ENCODE results near the gene ACER3.
"Not testable (repeated sequence)": the region's sequence is repeated elsewhere in the genome, so short reads cannot be mapped to it uniquely, and the experiment has no call there.

The ACER3 gene

DNA sequence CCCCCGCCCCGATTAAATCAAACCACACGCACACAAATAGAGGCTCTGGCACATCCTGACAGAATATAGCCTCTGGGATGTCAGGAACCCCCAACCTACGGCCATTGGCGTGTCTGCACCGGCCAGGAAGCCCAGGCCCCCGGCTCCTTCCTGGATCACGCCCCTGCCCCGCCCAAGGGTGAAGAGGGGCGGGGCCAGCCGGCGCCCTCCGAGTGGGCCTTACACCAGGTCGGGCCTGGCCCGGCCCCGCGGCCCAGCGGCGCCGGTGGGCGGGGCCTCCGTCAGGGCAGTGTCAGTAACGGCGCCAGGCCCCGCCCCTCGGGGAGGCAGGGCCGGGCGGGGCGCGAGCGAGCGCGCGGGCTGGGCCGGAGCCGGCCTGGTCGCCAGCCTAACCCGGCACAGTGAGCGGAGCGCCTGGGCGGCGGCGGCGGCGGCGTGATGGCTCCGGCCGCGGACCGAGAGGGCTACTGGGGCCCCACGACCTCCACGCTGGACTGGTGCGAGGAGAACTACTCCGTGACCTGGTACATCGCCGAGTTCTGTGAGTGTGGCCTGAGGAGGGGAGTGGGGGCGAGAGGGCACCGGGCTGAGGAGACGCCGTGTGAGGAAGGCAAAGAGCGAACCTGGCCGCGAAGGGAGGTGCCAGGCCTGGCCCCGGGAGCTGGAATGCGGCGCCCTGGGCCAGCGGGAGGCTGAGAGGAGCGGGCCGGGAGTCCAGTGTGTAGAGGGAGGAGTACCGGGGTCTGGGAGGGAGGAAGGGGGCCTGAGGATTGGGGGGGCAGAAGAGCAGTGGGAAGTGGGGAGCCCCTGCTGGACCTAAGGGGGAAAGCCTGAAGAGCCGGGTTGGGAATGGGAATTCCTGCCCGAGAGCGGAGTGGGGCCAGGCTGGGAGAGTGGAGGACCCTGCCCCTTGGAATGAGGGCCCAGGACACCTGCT is at the start of gene ACER3:
Gene ACER3, plus strand, starts transcription at position 380 of the 937 bp plus-strand sequence. Its CDS starts 59 bp downstream, at position 439.
- DNase-seq (ENCODE audit: low spot score), result peak; percentile 99
- TF ChIP-seq, protein P1, sequence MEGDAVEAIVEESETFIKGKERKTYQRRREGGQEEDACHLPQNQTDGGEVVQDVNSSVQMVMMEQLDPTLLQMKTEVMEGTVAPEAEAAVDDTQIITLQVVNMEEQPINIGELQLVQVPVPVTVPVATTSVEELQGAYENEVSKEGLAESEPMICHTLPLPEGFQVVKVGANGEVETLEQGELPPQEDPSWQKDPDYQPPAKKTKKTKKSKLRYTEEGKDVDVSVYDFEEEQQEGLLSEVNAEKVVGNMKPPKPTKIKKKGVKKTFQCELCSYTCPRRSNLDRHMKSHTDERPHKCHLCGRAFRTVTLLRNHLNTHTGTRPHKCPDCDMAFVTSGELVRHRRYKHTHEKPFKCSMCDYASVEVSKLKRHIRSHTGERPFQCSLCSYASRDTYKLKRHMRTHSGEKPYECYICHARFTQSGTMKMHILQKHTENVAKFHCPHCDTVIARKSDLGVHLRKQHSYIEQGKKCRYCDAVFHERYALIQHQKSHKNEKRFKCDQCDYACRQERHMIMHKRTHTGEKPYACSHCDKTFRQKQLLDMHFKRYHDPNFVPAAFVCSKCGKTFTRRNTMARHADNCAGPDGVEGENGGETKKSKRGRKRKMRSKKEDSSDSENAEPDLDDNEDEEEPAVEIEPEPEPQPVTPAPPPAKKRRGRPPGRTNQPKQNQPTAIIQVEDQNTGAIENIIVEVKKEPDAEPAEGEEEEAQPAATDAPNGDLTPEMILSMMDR (IDR thresholded peaks at IDR 0.05; ENCODE audit: extremely low read depth, missing control alignments), result no peak

- DNase-seq (ENCODE audit: low spot score), result no peak
- TF ChIP-seq, protein P1 (IDR thresholded peaks at IDR 0.05; ENCODE audit: extremely low read depth, missing control alignments), result no peak
Measured at GRCh38 chr11:76811259-76811658, 49.5 kb upstream of the ACER3 start.

GRCh38 chr11:76814414-76814813 is 46.3 kb upstream of the ACER3 start:
- TF ChIP-seq, protein P1 (IDR thresholded peaks at IDR 0.05; ENCODE audit: extremely low read depth, missing control alignments), result no peak
- no peak for DNase-seq (ENCODE audit: low spot score)

DNA sequence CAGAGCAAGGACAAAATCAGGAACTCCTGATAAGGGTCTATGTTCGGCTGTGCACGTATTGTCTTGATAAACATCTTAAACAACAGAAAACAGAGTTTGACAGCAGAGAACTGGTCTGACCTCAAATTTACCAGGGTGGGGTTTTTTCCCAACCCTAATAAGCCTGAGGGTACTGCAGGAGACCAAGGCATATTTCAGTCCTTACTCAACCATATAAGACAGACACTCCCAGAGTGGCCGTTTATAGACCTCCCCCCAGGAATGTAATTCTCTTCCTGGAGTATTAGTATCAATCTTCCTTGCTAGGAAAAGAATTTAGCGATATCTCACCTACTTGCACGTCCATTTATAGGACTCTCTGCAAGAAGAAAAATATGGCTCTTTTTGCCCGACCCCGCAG is 45.0 kb upstream of the ACER3 start:
- not testable (repeated sequence) for DNase-seq (ENCODE audit: low spot score)

DNA sequence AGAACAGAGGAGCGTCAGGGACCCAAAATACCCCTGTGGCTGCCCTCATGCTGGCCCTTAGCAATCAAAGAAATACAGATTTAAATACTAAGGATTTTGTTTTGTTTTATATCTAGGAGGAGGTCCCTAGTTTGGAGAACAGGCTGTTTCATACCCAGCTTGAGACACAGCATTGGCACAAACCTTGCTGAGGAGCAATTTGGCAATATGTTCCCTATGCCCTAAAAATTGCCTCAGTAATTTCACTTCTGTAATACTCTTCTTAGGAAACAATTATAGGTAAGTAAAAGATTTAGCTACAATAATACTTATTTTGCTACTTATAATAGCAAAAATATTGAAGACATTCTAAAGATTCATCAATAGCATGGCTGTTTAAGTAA is 40.5 kb upstream of the ACER3 start:
- TF ChIP-seq, protein P1 (IDR thresholded peaks at IDR 0.05; ENCODE audit: extremely low read depth, missing control alignments), result no peak
- no peak for DNase-seq (ENCODE audit: low spot score)

GRCh38 chr11:76821396-76821795 is 39.3 kb upstream of the ACER3 start:
- DNase-seq (ENCODE audit: low spot score), result not testable (repeated sequence)

GRCh38 chr11:76822406-76822805 is 38.3 kb upstream of the ACER3 start:
- DNase-seq (ENCODE audit: low spot score), result no peak
- TF ChIP-seq, protein P1 (IDR thresholded peaks at IDR 0.05; ENCODE audit: extremely low read depth, missing control alignments), result no peak

- no peak for DNase-seq (ENCODE audit: low spot score)
- TF ChIP-seq, protein P1 (IDR thresholded peaks at IDR 0.05; ENCODE audit: extremely low read depth, missing control alignments), result no peak
Measured at GRCh38 chr11:76823481-76824028, 37.2 kb upstream of the ACER3 start.

Measured in GM20000 (cell line).